ENCODE data around the gene CHI3L2.

GRCh38 chr1:111212634-111213335 is 14.7 kb upstream of the CHI3L2 start:
- no peak for TF ChIP-seq POLR2A (IDR thresholded peaks at IDR 0.05; ENCODE audit: low read length)
- no peak for TF ChIP-seq GATA1 (IDR thresholded peaks at IDR 0.05; ENCODE audit: low read depth, low read length)
